ENCODE data around the gene CEL. TPM values are rescaled to one million over a fixed set of nuclear protein-coding genes. Genes with fewer than 3 reads are reported as not detected.
"Not testable (repeated sequence)": the region's sequence is repeated elsewhere in the genome, so short reads cannot be mapped to it uniquely, and the experiment has no call there.

CEL gene
- total RNA-seq, 3 donors from 2014 or later: 0.87 to 1.6 (median 1.4) TPM

- no peaks in the 10 kb centered on the region for H3K36me3 ChIP-seq (ENCODE audit: low read depth)
- DNase-seq (no peak), ATAC-seq (no peak)
- TF ChIP-seq CTCF (IDR thresholded peaks at IDR 0.05): no peak
- H3K4me1 ChIP-seq (ENCODE audit: low read depth): no peaks in the 10 kb centered on the region
- H3K4me3 ChIP-seq: no peak overlapping the region
- H3K9me3 ChIP-seq: no peaks in the 10 kb centered on the region
- intact Hi-C loops (cut with DNase I, micrococcal nuclease): no loop called here
These were observed 28.4 kb downstream of the CEL start for GRCh38 chr9:133090187-133090586.

GRCh38 chr9:133090752-133091385 is 29.1 kb downstream of the CEL start:
- H3K4me3 ChIP-seq: no peak overlapping the region
- H3K9me3 ChIP-seq: peaks cover 2% of the 10 kb centered on the region
- no peaks in the 10 kb centered on the region for H3K4me1 ChIP-seq (ENCODE audit: low read depth)
- no peak for TF ChIP-seq CTCF (IDR thresholded peaks at IDR 0.05)
- H3K36me3 ChIP-seq (ENCODE audit: low read depth): no peaks in the 10 kb centered on the region
- ATAC-seq: no peak
- DNase-seq: no peak
- intact Hi-C loops (cut with DNase I, micrococcal nuclease): no loop called here

- ATAC-seq; DNase-seq; H3K36me3 ChIP-seq (ENCODE audit: low read depth); H3K4me1 ChIP-seq (ENCODE audit: low read depth); intact Hi-C loops (cut with DNase I, micrococcal nuclease); H3K4me3 ChIP-seq: not testable (repeated sequence)
- H3K9me3 ChIP-seq: peaks cover 12% of the 10 kb centered on the region
These were observed 32.6 kb downstream of the CEL start for GRCh38 chr9:133094351-133094750.

GRCh38 chr9:133094842-133095393 is 33.1 kb downstream of the CEL start:
- intact Hi-C loops (cut with DNase I, micrococcal nuclease): no loop called here
- ATAC-seq (no peak), DNase-seq (no peak)
- no peaks in the 10 kb centered on the region for H3K4me1 ChIP-seq (ENCODE audit: low read depth)
- H3K36me3 ChIP-seq (ENCODE audit: low read depth): no peaks in the 10 kb centered on the region
- TF ChIP-seq CTCF (IDR thresholded peaks at IDR 0.05): no peak
- H3K4me3 ChIP-seq: no peak overlapping the region
- peaks cover 12% of the 10 kb centered on the region for H3K9me3 ChIP-seq

- H3K9me3 ChIP-seq: peaks cover 12% of the 10 kb centered on the region
- DNase-seq (peak in 1 of 3 donors; percentile 17), ATAC-seq (no peak)
- no peaks in the 10 kb centered on the region for H3K36me3 ChIP-seq (ENCODE audit: low read depth)
- no peak overlapping the region for H3K4me3 ChIP-seq
- intact Hi-C loops (cut with DNase I, micrococcal nuclease): no loop called here
- no peaks in the 10 kb centered on the region for H3K4me1 ChIP-seq (ENCODE audit: low read depth)
- TF ChIP-seq CTCF (IDR thresholded peaks at IDR 0.05): no peak
These were observed 36.4 kb downstream of the CEL start for GRCh38 chr9:133098104-133098754.

- Histone ChIP-seq H3K9me3 (peaks cover 12% of the 10 kb centered on the region), H3K4me3 (no peak overlapping the region), H3K4me1 (ENCODE audit: low read depth) (peaks cover 6% of the 10 kb centered on the region), H3K36me3 (ENCODE audit: low read depth) (no peaks in the 10 kb centered on the region)
- intact Hi-C loops (cut with DNase I, micrococcal nuclease): no loop called here
- no peak for TF ChIP-seq CTCF (IDR thresholded peaks at IDR 0.05)
- no peak for DNase-seq
- no peak for ATAC-seq
These were observed 37.1 kb downstream of the CEL start for GRCh38 chr9:133098871-133099270.

All from mucosa of descending colon (tissue), 3 donors.